Posterior cingulate gyrus (tissue), 11 donors: Measurements from ENCODE around the gene COL6A3.
"Not testable (repeated sequence)": the region's sequence is repeated elsewhere in the genome, so short reads cannot be mapped to it uniquely, and the experiment has no call there.

Experiments used
- DNase-seq, 10 donors: peaks; one replicate each; pipeline versions ENCODE4 v3.0.0 to v3.0.0-alpha.2; 2020 to 2021; ENCODE audit warnings: mixed read lengths in 3 of 10
- intact Hi-C: fragments of 100-400 bp; cut with DNase I; formaldehyde crosslinking; loops from one replicate; pipeline ENCODE4 v1.15.1; 2023

Gene COL6A3

GRCh38 chr2:237390235-237390634 is 23.7 kb downstream of the COL6A3 start:
- DNase-seq: no peak
- intact Hi-C loops: no loop called here

GRCh38 chr2:237389831-237390230 is 24.1 kb downstream of the COL6A3 start:
- intact Hi-C loops: no loop called here
- no peak for DNase-seq

GRCh38 chr2:237388036-237388435 is 25.9 kb downstream of the COL6A3 start:
- no peak for DNase-seq
- intact Hi-C loops: no loop called here

- DNase-seq: no peak
- intact Hi-C loops: no loop called here
Measured at GRCh38 chr2:237384672-237385020, 29.3 kb downstream of the COL6A3 start.

GRCh38 chr2:237383991-237384671 is 29.8 kb downstream of the COL6A3 start:
- intact Hi-C loops: no loop called here
- no peak for DNase-seq

GRCh38 chr2:237380768-237381167 is 33.2 kb downstream of the COL6A3 start:
- no peak for DNase-seq
- intact Hi-C loops: no loop called here

GRCh38 chr2:237379636-237380035 is 34.3 kb downstream of the COL6A3 start:
- DNase-seq: no peak
- intact Hi-C loops: no loop called here

GRCh38 chr2:237378650-237379049 is 35.3 kb downstream of the COL6A3 start:
- peak in 1 of 10 donors; percentile 81 for DNase-seq
- intact Hi-C loops: no loop called here

GRCh38 chr2:237374284-237375060 is 39.5 kb downstream of the COL6A3 start:
- DNase-seq: peak in 2 of 10 donors; percentile 75 to 81
- intact Hi-C loops: no loop called here

GRCh38 chr2:237371856-237372255 is 42.1 kb downstream of the COL6A3 start:
- DNase-seq: no peak
- intact Hi-C loops: no loop called here

GRCh38 chr2:237365671-237366070 is 48.3 kb downstream of the COL6A3 start:
- no peak for DNase-seq
- intact Hi-C loops: no loop called here

GRCh38 chr2:237364655-237365054 is 49.3 kb downstream of the COL6A3 start:
- intact Hi-C loops: no loop called here
- no peak for DNase-seq

GRCh38 chr2:237361194-237362004 is 52.6 kb downstream of the COL6A3 start:
- intact Hi-C loops: no loop called here

GRCh38 chr2:237359894-237360780 is 53.8 kb downstream of the COL6A3 start:
- intact Hi-C loops: no loop called here

More at GRCh38 chr2:237361194-237362004, 52.6 kb downstream of the COL6A3 start:
- no peak for DNase-seq

GRCh38 chr2:237359518-237359840 is 54.5 kb downstream of the COL6A3 start:
- intact Hi-C loops: no loop called here
- no peak for DNase-seq

More at GRCh38 chr2:237359894-237360780, 53.8 kb downstream of the COL6A3 start:
- DNase-seq: no peak

- DNase-seq: no peak
- intact Hi-C loops: no loop called here
Measured at GRCh38 chr2:237358721-237359517, 55.0 kb downstream of the COL6A3 start.

- intact Hi-C loops: no loop called here
- no peak for DNase-seq
Measured at GRCh38 chr2:237355701-237356100, 58.3 kb downstream of the COL6A3 start.

GRCh38 chr2:237354892-237355291 is 59.1 kb downstream of the COL6A3 start:
- DNase-seq: no peak
- intact Hi-C loops: no loop called here

- intact Hi-C loops: not testable (repeated sequence)
Measured at GRCh38 chr2:237354172-237354571, 59.8 kb downstream of the COL6A3 start.

GRCh38 chr2:237353215-237353614 is 60.7 kb downstream of the COL6A3 start:
- intact Hi-C loops: no loop called here
- no peak for DNase-seq

More at GRCh38 chr2:237354172-237354571, 59.8 kb downstream of the COL6A3 start:
- DNase-seq: not testable (repeated sequence)
